Bronchial epithelial cell (primary cell): Measurements from ENCODE around the gene HOXB9. TPM values are rescaled to one million over a fixed set of nuclear protein-coding genes. Genes with fewer than 3 reads are reported as not detected.

Experiments used
- DNase-seq: peaks from one replicate; pipeline ENCODE4 v3.0.0-alpha.2; 2010; ENCODE audit warnings: low read depth
- FAIRE-seq: peaks from 2 replicates; lab custom pipeline; 2011; peaks lifted over from hg19 to GRCh38; lab: Jason Lieb, UNC
- H3K27me3 ChIP-seq: 2 replicates; pipeline ENCODE4 v1.5.1; 2011; ENCODE audit warnings: low read length; ENCODE audit not compliant: control insufficient read depth, insufficient read depth
- H3K36me3 ChIP-seq: 2 replicates; pipeline ENCODE4 v1.5.1; 2011; ENCODE audit warnings: low read length; ENCODE audit not compliant: control insufficient read depth, insufficient read depth
- H3K4me3 ChIP-seq: 2 replicates; pipeline ENCODE4 v1.5.1; 2011; ENCODE audit warnings: mild to moderate bottlenecking, low read depth, low read length, control low read depth
- CTCF ChIP-seq: IDR thresholded peaks from 2 replicates; pipeline ENCODE4 v1.5.1; 2011; ENCODE audit warnings: mild to moderate bottlenecking, moderate library complexity, low read length, control low read depth, inconsistent platforms; ENCODE audit not compliant: insufficient read depth, severe bottlenecking
- total RNA-seq: library from RNA; depleted of rRNA; stranded (reverse); fragments of >200 nt; gene quantifications from 2 replicates; pipeline ENCODE4 v1.2.1, GENCODE V29; 2014

The HOXB9 gene
- total RNA-seq, 1 donor from 2014 or later, result not detected

GRCh38 chr17:48579760-48580554, 46.2 kb downstream of the HOXB9 start:
- H3K27me3 ChIP-seq, result peaks cover 84% of the 10 kb centered on the region
- no peak overlapping the region for H3K4me3 ChIP-seq
- DNase-seq (peak; percentile 2), FAIRE-seq (no peak)
- TF ChIP-seq CTCF, result no peak
- H3K36me3 ChIP-seq, result no peaks in the 10 kb centered on the region

GRCh38 chr17:48579471-48579759, 46.7 kb downstream of the HOXB9 start:
- TF ChIP-seq CTCF, result no peak
- H3K27me3 ChIP-seq, result peaks cover 84% of the 10 kb centered on the region
- no peaks in the 10 kb centered on the region for H3K36me3 ChIP-seq
- H3K4me3 ChIP-seq, result no peak overlapping the region
- peak; percentile 2 for DNase-seq
- no peak for FAIRE-seq

- Histone ChIP-seq H3K27me3 (peaks cover 86% of the 10 kb centered on the region), H3K4me3 (no peak overlapping the region), H3K36me3 (no peaks in the 10 kb centered on the region)
- peak; percentile 23 for FAIRE-seq
- DNase-seq, result no peak
- TF ChIP-seq CTCF, result no peak
These were observed 47.3 kb downstream of the HOXB9 start for GRCh38 chr17:48578616-48579470.

GRCh38 chr17:48577946-48578615, 48.1 kb downstream of the HOXB9 start, which contains the start of gene HOXB4:
HOXB4 (minus strand) TSS chr17:48578350; CDS start chr17:48578319, 31 bp downstream.
- Histone ChIP-seq H3K36me3 (no peaks in the 10 kb centered on the region), H3K4me3 (no peak within 1 kb of the TSS), H3K27me3 (peaks cover 85% of the 10 kb centered on the region)
- no peak for TF ChIP-seq CTCF
- FAIRE-seq, result no peak
- no peak for DNase-seq

GRCh38 chr17:48577330-48577945, 48.7 kb downstream of the HOXB9 start:
- DNase-seq (no peak), FAIRE-seq (no peak)
- Histone ChIP-seq H3K36me3 (no peaks in the 10 kb centered on the region), H3K4me3 (no peak overlapping the region), H3K27me3 (peaks cover 86% of the 10 kb centered on the region)
- no peak for TF ChIP-seq CTCF
